IPS-15b (cell line): ENCODE data around the gene AGTR2.
"Not testable (repeated sequence)": the region's sequence is repeated elsewhere in the genome, so short reads cannot be mapped to it uniquely, and the experiment has no call there.

Experiments used
- H3K27me3 ChIP-seq: one replicate; pipeline ENCODE4 v1.6.1; 2013; ENCODE audit warnings: low read length; ENCODE audit not compliant: control insufficient read depth, insufficient read depth
- H3K36me3 ChIP-seq: one replicate; pipeline ENCODE4 v1.6.1; 2013; ENCODE audit warnings: low read length; ENCODE audit not compliant: control insufficient read depth, insufficient read depth
- H3K4me1 ChIP-seq: one replicate; pipeline ENCODE4 v1.6.1; 2013; ENCODE audit warnings: mild to moderate bottlenecking, low read length; ENCODE audit not compliant: control insufficient read depth, insufficient read depth
- H3K4me3 ChIP-seq: one replicate; pipeline ENCODE4 v1.5.1; 2013; ENCODE audit warnings: low read depth, low read length
- H3K9ac ChIP-seq: one replicate; pipeline ENCODE4 v1.6.1; 2013; ENCODE audit warnings: low read depth, mild to moderate bottlenecking, low read length
- H3K9me3 ChIP-seq: one replicate; pipeline ENCODE4 v1.6.1; 2013; ENCODE audit warnings: mild to moderate bottlenecking, low read length; ENCODE audit not compliant: control insufficient read depth, insufficient read depth

Gene AGTR2

GRCh38 chrX:116170511-116170910 is at the start of gene AGTR2:
Gene AGTR2 (plus strand): TSS chrX:116170744. CDS start chrX:116172281, 1,537 bp downstream.
- Histone ChIP-seq H3K4me1 (peaks cover 4% of the 10 kb centered on the region), H3K4me3 (no peak within 1 kb of the TSS), H3K9me3 (no peaks in the 10 kb centered on the region), H3K9ac (no peak within 1 kb of the TSS), H3K36me3 (no peaks in the 10 kb centered on the region), H3K27me3 (no peaks in the 10 kb centered on the region)

- Histone ChIP-seq H3K27me3 (no peaks in the 10 kb centered on the region), H3K4me1 (peaks cover 3% of the 10 kb centered on the region), H3K9me3 (no peaks in the 10 kb centered on the region), H3K36me3 (no peaks in the 10 kb centered on the region), H3K9ac (no peak overlapping the region), H3K4me3 (no peak overlapping the region)
Observed at GRCh38 chrX:116135277-116135676, 35.3 kb upstream of the AGTR2 start.

- not testable (repeated sequence) for H3K9me3 ChIP-seq, H3K36me3 ChIP-seq, H3K9ac ChIP-seq, H3K4me3 ChIP-seq, H3K27me3 ChIP-seq, H3K4me1 ChIP-seq
Observed at GRCh38 chrX:116141270-116141669, 29.3 kb upstream of the AGTR2 start.

GRCh38 chrX:116142976-116143375 is 27.6 kb upstream of the AGTR2 start:
- H3K36me3 ChIP-seq: no peaks in the 10 kb centered on the region
- peaks cover 3% of the 10 kb centered on the region for H3K4me1 ChIP-seq
- H3K4me3 ChIP-seq: no peak overlapping the region
- H3K9ac ChIP-seq: no peak overlapping the region
- H3K27me3 ChIP-seq: no peaks in the 10 kb centered on the region
- no peaks in the 10 kb centered on the region for H3K9me3 ChIP-seq

- Histone ChIP-seq H3K4me1 (peaks cover 2% of the 10 kb centered on the region), H3K9ac (no peak overlapping the region), H3K4me3 (no peak overlapping the region), H3K9me3 (no peaks in the 10 kb centered on the region), H3K36me3 (no peaks in the 10 kb centered on the region), H3K27me3 (no peaks in the 10 kb centered on the region)
Observed at GRCh38 chrX:116172976-116173375, 2.4 kb downstream of the AGTR2 start.

- no peak overlapping the region for H3K9ac ChIP-seq
- H3K36me3 ChIP-seq: no peaks in the 10 kb centered on the region
- no peaks in the 10 kb centered on the region for H3K27me3 ChIP-seq
- no peak overlapping the region for H3K4me3 ChIP-seq
- no peaks in the 10 kb centered on the region for H3K9me3 ChIP-seq
- no peaks in the 10 kb centered on the region for H3K4me1 ChIP-seq
Observed at GRCh38 chrX:116181300-116181699, 10.8 kb downstream of the AGTR2 start.

- Histone ChIP-seq H3K4me3 (no peak overlapping the region), H3K27me3 (no peaks in the 10 kb centered on the region), H3K4me1 (no peaks in the 10 kb centered on the region), H3K9me3 (no peaks in the 10 kb centered on the region), H3K9ac (no peak overlapping the region), H3K36me3 (no peaks in the 10 kb centered on the region)
Observed at GRCh38 chrX:116185163-116185562, 14.6 kb downstream of the AGTR2 start.

GRCh38 chrX:116194649-116195048 is 24.1 kb downstream of the AGTR2 start:
- Histone ChIP-seq H3K4me1 (no peaks in the 10 kb centered on the region), H3K4me3 (no peak overlapping the region), H3K27me3 (no peaks in the 10 kb centered on the region), H3K36me3 (no peaks in the 10 kb centered on the region), H3K9ac (no peak overlapping the region), H3K9me3 (no peaks in the 10 kb centered on the region)

- Histone ChIP-seq H3K9ac (no peak overlapping the region), H3K4me3 (no peak overlapping the region), H3K4me1 (no peaks in the 10 kb centered on the region), H3K27me3 (no peaks in the 10 kb centered on the region), H3K9me3 (no peaks in the 10 kb centered on the region), H3K36me3 (no peaks in the 10 kb centered on the region)
Observed at GRCh38 chrX:116198235-116198634, 27.7 kb downstream of the AGTR2 start.

- Histone ChIP-seq H3K4me3 (no peak overlapping the region), H3K36me3 (no peaks in the 10 kb centered on the region)
Observed at GRCh38 chrX:116198810-116199209, 28.3 kb downstream of the AGTR2 start.

GRCh38 chrX:116204932-116205331 is 34.4 kb downstream of the AGTR2 start:
- peak overlapping the region; percentile 4 for H3K9ac ChIP-seq
- no peaks in the 10 kb centered on the region for H3K36me3 ChIP-seq
- H3K9me3 ChIP-seq: no peaks in the 10 kb centered on the region
- peaks cover 3% of the 10 kb centered on the region for H3K4me1 ChIP-seq
- H3K4me3 ChIP-seq: no peak overlapping the region
- H3K27me3 ChIP-seq: no peaks in the 10 kb centered on the region

More at GRCh38 chrX:116198810-116199209, 28.3 kb downstream of the AGTR2 start:
- Histone ChIP-seq H3K9ac (no peak overlapping the region), H3K9me3 (no peaks in the 10 kb centered on the region), H3K4me1 (no peaks in the 10 kb centered on the region), H3K27me3 (no peaks in the 10 kb centered on the region)

GRCh38 chrX:116213262-116213661 is 42.7 kb downstream of the AGTR2 start:
- Histone ChIP-seq H3K9ac (no peak overlapping the region), H3K4me1 (no peaks in the 10 kb centered on the region), H3K9me3 (no peaks in the 10 kb centered on the region), H3K27me3 (no peaks in the 10 kb centered on the region), H3K4me3 (no peak overlapping the region), H3K36me3 (no peaks in the 10 kb centered on the region)

GRCh38 chrX:116217080-116217479 is 46.5 kb downstream of the AGTR2 start:
- not testable (repeated sequence) for H3K27me3 ChIP-seq, H3K4me3 ChIP-seq, H3K36me3 ChIP-seq, H3K9me3 ChIP-seq, H3K9ac ChIP-seq, H3K4me1 ChIP-seq
